NCI-H345 (cell line): ENCODE measurements around the gene SH3GL3.

ENCODE experiments used
- DNase-seq: peaks from one replicate; lab custom pipeline; 2025; lab: John Stamatoyannopoulos, UW

The SH3GL3 gene

DNA sequence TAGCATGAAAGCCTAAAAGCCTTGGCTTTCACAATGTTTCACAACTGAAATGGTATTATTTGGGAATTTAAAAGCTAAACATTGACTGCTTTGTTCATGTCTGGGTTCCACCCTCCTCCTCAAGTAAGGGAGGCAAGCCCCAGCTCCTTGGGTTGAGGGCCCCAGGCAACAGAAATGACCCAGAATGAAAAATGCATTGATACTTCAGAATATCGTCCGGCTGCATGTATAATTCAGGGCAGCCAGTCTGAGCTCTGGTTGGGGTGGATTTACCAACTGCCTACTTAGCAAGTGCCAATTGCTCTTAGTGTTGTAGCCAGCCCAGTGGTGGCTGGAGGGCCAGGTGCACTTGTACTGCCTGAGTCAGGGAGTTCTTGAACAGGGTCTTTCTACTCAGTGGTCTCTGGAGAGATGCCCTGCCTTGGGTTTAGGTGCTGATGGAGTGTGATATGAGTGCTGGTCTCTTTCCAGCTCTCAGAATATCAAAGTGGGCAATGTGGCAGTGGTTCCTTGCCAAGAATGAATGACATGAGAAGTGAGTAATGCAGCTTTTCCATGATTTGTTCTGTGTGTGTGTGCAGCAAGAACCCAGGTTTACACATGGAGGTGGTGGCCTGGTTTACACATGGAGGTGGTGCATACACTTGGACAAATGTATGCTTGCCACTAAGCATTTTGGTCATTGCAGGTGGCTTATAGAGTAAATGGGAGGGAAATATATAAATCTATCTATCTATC is 165.9 kb downstream of the SH3GL3 start:
- DNase-seq: no peak

DNA sequence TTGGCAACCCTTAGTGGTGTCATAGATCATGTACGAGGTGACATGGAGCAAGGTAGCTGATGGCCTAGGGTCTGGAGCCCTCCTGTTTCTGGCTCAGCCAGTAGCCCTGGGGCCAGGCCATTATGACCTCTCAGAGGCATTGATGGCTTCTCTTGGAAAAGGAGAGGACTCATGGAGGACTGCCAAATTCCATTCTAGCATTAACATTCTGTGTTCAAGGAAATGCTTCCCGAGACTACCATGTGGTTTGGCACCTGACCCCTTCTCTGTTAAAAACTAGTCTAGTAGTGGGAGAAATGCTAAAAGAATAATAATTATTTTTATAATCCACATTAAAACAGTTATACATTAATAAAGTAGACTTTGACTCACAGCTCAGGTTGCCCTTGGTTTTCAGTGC is 166.6 kb downstream of the SH3GL3 start:
- no peak for DNase-seq

DNA sequence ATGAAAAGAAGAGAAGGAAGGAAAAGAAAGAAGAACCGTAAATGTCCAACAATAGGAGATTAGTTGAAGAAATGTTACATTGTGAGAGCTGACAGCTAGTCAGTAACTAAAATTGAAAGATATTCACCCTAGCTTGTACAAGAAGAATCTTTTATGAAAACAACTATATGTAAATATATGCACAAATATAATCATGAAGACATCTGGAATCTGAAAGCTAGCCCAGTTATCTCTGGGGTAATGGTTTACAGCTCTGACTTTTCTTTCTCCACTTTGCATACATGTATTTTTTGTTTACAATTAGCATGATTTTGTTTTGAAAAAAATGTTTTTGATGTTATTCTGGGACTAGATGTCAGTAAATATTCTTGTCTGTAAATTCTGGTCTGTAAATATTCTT is 169.7 kb downstream of the SH3GL3 start:
- DNase-seq: no peak

DNA sequence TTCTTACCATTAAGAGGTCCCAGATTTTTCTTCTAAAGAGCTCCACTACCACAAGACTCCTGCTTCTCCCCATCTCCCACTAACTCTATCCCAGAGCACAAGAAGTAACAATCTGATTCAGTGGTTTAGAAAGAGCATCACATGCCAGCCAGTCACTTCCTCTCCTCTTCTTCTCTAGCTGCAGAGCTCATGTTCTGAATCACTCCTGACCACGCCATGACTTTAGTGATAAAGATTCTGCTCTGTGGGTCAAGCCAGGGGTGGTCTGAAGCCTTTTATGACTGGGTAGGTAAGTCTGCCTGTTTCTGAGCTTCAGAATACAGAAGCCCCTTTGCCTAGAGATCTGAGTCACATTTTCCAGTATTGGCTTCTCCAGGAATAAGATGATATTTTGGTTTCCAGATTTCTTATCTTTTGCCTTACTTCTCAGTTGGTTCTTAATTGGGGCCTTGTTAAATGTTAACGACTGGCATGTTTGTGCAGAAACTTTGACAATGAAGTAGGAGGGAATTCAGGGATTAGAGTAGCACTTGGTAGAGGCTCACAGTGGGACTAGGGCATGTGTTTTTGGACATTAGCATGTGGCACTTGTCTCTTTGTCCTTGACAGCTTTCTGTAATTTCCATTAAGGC is 179.1 kb downstream of the SH3GL3 start:
- DNase-seq: no peak

DNA sequence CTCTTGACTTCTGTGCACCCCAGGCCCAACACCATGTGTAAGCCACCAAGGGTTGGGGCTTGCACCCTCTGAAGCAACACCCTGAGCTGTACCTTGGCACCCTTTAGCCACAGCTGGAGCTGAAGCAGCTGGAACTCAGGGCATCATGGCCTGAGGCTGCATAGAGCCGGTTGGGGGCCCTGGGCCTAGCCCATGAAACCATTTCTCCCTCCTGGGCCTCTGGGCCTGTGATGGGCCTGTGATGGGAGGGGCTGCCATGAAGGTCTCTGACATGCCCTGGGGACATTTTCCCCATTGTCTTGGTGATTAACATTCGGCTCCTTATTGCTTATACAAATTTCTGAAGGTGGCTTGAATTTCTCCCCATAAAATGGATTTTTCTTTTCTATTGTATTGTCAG is 184.4 kb downstream of the SH3GL3 start:
- no peak for DNase-seq

DNA sequence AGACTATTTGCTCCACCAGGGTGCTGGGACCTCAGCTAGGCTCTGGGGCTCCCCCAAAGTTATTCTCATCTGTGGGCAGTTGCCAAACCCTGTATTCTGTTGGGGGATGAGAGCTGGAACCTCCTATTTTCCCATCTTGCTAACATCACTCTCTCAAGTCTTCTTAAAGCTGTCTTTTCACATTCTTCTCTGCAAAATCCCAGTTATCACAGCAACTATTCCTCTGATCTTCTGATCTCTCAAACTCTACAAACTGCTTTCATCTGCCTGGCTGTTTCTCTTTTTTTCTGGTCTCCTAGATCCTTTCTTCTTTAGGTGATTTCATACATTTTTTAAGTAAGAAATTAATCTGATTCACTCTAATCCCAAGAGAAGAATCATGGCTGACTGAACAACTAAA is 196.1 kb downstream of the SH3GL3 start:
- DNase-seq: no peak

DNA sequence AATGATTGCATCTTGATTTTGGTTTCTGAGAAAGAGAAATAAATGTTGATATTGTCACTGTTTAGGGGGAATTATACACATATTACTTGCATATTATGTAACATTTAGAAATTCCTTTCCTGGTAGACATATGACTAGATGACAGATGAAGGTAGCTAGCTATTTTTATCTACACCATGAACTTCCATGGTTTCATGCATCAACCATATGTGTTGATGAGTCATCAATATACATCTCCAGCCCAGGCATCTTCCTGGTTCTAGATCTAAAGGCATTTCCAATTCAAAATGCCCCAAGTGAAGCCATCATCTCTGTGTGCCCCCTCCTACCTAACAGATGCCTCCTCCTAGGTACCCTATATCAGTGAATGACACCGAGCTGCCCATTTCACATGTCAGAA is 197.3 kb downstream of the SH3GL3 start:
- DNase-seq: no peak

DNA sequence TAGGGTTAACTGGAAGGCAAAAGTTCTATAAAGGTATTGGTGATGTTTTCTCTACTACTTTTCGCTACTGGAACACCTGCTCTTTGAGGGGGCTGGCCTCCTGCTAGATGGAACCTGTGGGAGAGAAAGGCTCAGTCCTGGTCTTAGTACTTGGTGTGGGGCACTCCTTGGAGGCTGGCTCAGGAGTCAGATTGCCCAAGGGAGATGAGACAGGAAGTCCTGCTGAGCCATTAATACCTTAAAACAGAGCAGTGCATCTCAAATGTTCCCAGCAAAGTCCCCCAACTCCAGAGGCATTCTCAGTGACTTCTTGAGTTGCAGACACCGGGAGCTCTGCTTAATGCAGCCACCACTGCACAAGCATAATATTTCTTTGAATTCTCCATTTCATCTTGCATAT is 203.7 kb downstream of the SH3GL3 start:
- DNase-seq: no peak

DNA sequence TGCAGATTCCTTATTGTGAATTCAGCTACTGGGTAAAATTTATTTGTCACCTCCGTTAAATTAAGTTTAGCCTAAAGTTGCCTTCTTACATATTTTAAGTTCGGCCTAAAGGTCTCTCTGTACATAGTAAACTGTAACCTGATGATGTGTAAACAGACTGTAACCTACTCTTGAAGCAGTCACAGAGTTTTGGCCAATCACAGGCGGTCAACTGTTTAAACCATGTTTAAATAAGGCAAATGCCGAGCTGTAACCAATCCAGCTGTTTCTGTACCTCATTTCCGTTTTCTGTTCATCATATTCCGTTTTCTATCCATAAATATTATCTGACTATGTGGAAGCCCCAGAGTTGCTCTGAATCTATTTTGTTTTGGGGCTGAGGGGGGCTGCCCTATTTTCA is 204.4 kb downstream of the SH3GL3 start:
- DNase-seq: no peak

DNA sequence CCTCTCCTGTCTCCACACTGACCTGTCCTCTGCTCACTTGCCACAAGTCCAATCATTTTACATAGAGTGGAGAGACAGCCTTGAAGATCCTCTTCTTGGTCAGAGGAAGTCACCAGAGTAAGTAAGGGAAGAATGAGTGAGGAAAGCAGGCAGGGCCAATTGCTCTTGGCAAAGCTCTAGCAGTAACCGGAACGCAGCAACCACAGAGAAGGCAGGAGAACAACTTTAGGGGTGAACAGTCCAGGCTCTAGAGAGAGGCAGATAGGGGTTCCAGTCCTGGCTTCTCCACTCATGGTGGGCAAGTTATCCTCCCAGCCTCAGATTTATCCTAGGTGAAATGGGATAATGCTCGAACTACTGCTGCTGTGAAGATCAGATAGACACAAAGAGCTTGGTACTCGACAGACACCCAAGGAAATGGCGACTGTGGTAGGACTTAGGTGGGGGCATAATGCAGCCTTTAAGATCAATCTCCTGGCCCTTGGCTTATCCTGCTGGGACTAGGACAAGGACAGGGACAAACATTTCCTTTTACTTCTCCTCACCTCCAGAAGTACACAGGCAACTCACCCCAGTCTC is 205.6 kb downstream of the SH3GL3 start:
- no peak for DNase-seq

DNA sequence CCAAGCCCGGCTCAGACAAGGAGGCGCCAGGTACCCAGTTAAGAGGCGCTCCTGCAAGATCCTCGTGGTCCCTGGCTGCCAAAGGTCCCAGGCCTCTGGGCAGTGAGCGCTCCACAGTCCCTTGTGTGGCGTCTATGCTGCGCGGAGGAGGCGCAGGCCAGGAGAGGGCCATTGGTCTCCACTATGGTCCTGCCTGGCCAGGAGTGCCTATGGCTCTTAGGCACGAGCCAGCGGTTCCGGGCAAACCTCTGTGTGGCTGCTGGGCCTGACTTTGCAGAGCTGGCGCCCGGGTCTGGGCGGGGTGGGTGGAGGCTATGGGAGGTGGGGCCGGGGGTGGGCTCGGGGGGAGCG is 206.1 kb downstream of the SH3GL3 start:
- DNase-seq: no peak

DNA sequence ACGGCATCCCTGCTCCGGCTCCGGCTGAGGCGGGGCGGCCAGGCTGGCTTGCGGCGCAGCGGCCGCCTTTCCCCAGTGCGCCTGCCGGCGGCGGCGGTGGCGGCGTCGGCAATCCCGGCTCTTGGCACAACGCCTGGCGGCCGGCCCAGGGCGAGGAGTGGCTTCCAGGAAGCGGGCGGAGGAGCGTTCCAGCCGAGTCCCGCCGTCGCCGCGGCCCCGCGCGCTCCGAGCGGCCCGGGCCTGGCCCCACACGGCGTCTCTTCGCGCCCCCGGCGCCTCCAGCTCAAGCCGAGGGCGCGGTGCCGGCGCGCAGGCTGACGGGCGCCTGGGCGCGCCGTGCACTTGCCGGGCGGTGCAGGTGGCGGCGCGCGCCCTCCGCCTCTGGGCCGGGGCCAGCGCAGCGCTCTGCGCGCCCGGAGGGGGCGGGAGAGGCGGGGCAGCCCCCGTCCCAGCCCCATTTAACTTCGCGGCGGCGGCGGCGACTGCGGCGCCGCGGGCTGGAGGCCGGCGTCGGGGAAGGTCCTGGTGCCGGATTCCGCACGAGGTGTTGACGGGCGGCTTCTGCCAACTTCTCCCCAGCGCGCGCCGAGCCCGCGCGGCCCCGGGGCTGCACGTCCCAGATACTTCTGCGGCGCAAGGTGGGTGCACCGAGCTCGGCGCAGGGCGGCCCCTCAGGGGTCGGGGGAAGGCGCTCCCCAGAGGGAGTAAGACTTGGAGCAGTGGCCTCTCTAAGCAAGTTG is 206.7 kb downstream of the SH3GL3 start, which contains the start of gene ADAMTSL3:
TSS of gene ADAMTSL3 (plus strand) at position 485 of the 740 bp plus-strand sequence. CDS start 1,639 bp downstream, outside the sequence.
- no peak for DNase-seq

DNA sequence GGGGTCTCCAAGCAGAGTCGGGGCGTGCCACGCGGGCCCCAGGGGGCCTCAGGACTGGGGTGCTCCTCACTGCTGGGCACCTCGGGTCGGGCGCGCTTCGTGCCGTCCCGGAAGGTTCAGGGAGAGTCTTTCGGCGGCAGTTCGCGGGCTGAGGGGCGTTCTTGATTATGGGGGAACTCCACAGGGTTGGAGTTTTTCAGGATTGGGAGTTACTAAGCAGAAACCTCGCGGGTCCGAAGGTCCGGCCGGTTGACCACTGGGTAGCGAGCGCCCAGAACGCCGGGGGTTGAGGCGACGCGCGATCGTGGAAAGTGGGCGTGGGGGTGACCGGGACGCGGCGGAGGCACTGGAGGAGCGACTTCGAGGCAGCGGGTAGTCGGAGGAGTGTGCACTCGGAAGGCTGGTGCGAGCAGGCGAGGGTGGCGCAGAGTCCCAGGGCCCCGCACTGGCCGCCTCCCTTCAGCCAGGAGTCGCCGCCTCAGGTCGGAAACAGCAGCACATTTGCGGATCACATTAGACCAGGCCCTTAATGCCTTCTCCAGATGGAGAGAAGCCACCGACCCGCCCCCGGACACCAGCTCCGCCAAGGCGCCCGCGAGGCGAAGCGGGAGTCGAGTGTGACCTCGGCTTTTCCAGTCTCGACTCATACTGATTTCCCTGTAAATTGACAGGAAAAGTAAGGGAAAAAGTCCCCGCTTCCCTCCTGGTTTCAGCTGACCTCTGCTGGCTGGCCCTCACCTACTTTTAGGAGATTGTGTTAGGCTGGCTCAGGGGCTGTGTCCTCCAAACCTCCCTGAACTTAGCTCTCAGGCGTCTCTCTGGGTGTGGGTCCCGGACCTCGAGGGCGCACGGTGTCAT is 207.5 kb downstream of the SH3GL3 start:
- no peak for DNase-seq

DNA sequence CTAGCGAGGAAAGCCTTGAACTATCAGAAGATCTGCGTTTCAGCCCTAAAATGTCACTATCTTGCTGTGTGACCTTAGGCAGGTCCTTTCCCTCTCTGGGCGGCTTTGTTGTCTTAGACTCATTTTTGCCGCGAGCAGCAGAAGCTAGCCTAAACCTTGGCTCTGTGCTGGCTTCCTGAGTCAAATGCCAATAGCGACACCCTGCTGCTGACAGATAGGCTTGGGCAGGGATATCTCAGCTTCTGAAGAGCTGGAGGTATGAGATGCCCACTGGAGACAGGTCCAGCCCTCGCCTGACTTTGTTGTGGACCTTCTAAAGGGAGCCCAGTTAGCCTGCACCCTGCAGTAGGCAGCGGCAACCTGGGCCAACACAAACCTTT is 208.1 kb downstream of the SH3GL3 start:
- no peak for DNase-seq

DNA sequence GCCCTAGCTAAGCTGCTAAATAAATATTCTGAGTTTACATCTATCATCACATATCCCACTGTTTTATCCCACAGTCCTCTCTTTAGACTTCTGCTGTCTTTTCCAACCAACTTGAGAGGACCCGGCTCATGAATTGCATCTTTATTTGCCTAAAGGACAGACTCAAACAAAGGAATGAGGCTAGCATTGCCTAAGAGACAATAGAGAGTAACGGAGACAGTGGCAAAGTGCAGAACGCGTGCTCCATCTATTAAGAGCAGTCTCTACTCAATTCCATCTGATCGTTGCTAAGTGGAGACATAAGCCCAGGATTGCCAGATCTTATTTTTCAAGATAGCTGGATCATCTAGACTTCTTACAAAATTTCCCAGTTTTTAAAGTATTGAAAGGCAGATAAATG is 209.1 kb downstream of the SH3GL3 start:
- DNase-seq: no peak

DNA sequence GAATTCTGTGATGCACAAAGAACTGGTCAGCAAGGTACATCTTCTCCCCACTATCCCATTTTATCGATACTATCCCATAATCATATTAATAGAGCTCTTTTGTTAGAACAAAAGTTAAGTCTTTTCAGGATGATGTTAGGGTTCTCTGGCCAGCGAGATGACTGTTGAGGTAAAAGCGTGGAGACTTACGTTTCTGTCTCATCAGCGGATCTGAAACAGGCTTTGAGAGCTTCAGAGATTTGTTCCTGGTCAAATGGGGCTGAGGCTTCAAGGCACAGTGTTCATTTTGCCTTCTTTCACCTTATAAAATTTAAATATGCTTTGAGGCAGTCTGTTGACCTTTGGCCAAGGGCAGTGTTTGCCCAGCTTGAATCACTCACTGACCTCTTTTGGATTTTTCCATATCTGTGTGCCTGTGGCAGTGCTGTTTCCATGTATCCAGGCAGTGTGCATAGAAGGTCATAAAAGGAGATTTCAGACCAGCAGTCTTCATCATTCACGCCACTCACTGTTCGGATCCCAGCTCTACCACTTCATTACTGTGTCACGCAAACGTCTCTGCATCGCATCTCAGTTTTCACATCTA is 209.9 kb downstream of the SH3GL3 start:
- no peak for DNase-seq

DNA sequence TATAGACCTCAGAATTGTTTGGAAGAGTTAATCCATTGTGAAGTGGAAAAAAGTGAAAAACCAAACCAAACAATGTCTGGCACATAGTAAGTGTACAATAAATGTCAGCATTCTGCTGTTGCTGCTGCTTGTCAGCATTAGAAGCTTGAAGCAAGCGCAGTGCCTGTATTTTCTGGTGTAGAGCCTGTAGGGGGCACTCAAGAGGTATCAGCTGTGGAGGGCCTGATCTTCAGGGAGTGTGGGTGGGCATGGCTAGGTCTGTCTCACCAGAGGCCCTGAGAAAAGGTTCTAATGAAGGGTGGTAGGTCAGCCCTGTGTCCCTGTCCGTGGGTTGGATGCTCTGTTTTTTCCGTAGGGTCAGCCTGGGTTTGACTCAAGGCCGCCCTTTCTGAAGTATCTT is 210.4 kb downstream of the SH3GL3 start:
- DNase-seq: no peak

DNA sequence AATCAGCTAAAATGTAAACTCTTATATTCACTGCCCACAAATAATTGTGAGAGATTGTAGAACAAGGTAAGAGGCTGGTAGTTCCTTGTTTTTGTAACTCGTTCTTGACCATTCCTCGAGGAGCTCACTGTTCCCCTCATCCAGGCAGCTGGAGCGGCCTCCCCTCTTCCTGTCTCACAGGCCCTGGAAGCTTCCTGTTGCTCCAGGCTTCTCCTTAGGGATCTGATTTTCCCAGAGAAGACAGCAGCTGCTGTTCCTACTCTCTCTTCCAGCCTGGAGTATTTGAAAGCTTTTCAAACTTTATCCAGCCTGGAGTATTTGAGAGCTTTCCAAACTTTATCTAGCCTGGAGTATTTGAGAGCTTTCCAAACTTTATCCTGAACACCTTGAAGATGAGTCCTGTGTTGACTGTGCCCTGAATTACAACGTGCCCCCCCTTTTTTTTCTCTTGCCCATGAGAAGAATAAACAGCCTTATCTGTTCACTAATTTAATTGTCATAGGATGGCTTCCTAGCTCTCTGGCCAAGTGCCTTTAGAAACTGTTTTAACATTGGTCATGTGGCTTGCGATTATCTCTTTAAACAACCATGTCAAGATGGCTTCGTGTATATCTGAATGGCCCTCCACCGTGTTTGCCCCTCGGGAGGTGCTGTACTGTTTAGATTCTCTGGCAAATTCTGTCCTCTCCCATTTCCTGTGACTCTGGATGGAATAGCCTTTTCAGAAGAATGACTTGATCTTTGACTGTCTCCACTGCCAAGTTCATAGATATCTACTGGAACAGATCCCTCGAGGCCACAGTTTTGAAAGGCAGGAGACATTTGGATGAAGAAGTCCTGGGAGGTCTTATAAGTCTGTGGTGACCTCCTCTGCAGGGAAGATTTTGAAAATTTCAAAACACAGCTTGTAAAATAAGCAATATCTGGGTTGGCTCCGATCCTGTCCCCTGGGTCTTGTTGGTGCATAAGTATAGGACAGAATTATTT is 211.6 kb downstream of the SH3GL3 start:
- DNase-seq: no peak

DNA sequence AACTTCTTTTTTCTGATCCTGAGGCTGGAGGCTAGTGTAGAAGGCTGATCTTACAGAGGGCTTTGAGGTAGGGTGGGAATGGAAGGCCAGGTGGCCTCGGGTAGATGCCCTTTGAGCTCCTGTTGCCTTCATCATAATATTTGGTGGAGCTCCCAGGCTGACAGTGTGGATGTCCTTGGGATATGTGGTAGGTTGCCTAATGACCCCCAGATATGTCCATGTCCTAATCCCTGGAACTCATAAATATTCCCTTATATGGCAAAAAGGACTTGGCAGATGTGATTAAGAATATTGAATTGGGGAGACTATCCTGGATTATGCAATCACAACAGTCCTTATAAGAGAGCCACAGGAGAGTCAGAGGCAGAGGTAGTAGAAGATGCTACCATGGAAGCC is 212.3 kb downstream of the SH3GL3 start:
- no peak for DNase-seq

DNA sequence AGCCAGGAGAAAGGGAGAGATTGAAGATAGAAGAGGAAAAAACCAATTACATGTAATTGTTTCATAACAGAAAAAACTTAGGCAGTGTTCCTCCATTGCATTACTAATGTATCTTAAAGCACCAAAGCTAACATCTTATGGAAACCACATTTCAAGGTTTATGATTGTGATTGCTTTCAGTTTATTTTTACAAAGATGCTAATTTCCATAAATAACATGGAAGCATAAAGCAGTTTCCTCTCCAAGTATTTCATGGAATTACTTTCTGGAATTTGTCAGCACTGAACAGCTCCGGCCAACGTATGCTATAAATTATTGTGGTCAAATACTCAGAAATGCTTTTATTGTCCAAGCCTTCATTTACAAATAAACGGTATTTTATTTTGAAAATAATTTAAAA is 218.3 kb downstream of the SH3GL3 start:
- DNase-seq: no peak
